ENCODE measurements around the gene PLAAT3. TPM values are rescaled to one million over a fixed set of nuclear protein-coding genes. Genes with fewer than 3 reads are reported as not detected.

PLAAT3 gene
- total RNA-seq, 2 donors from 2014 or later, result 31.8 to 42.4 TPM

DNA sequence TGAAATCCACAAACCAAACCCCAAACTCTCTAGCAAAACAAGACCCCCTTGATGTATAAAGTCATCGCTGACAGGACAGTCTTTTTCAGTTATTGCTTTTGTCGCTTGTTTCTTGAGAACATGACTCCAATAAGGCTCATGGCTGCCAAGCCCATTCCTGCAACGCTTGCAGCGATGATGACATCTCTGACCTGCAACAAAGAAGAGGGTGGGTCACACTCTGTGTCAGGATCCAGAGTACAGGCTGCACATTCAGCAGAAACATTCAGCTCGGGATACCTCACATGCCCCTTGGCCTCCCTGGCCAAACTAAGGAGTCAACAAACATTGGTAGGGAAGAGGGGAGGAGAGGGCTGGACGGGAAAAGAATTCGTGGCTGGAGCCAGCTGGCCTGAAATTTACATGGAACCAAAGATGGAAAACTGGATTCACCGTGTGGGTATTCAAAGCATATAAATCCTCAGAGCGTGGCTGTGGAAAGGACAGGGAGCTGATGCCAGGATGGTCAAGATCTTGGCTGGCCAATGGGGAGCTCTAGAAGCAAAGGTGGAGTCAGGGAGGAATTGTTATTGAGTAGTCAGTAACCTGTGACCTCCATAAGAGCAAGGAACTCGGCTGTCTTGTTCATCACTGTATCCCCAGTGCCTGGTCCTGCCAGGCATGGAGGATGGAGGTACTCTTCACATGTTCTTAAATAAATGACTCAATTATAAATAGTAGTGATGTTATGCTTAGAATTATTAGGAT lies 39.2 kb downstream of the PLAAT3 start:
- intact Hi-C loops (cut with DNase I), result no loop called here

DNA sequence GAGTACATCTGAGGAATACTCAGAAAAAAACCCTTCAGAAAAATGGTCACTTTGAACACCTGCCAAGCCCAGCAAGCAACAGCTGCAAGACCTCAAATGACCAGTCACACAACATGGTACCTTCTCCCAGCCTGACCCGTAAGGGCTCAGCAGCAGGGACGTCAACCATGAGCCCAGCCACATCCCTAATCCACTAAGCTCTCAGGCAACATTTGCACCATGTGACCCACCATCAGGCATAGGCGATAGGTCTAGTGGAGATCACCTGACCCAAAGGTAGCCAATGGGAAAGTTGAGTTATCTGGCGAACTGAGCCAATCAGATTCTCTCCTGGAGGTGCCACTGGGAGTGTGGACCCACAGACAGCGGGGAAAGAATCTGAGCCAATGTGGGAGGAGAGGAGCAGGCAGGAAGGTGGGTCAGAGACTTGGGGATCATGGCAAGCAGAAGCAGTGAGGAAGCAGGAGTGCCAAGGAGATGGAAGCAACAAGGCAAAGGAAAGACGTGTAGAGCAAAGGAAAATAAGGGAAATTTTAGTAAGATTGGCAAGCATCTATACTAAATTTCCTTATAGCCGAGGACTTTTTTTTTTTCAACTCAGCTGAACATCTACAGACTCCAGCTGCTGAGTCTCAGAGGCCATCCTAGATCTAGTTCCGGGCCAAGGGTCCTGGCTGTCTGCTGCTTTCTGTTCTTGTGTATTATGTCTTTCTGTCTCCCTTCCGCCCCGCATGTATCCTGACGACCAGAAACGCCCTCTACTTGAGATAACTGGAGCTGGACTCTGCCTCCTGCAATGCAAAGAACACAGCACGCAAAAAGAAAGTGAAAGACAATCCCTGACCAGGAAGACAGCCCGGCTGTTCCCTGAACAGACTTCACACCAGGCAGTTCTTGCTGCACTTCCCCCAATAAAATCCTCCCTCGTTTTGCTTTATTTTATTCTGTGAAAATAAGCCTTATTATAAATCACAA lies 40.1 kb downstream of the PLAAT3 start:
- intact Hi-C loops (cut with DNase I), result no loop called here
- DNase-seq (ENCODE audit: low spot score), result no peak

More for the DNA sequence above, 39.2 kb downstream of the PLAAT3 start:
- DNase-seq (ENCODE audit: low spot score), result no peak

GRCh38 chr11:63572026-63572688 lies 42.1 kb downstream of the PLAAT3 start:
- DNase-seq (ENCODE audit: low spot score), result no peak
- intact Hi-C loops (cut with DNase I), result no loop called here

DNA sequence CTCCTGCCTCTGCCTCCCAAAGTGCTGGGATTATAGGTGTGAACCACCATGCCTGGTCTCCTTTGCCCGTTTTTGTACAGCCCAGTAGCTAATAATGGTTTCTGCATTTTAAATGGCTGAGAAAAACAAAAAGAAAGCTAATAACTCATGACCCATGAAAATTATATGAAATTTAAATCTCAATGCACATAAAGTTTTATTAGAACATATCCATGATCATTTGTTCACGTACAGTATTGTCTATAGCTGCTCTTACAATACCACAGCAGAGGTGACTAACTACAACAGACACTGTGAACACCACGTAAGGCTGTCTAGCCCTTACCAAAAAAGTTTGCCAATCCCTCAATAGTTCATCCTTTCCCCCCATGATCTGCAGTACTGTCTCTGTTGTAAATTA lies 44.7 kb downstream of the PLAAT3 start:
- no peak for DNase-seq (ENCODE audit: low spot score)
- intact Hi-C loops (cut with DNase I), result no loop called here

GRCh38 chr11:63567044-63567840 lies 47.0 kb downstream of the PLAAT3 start:
- DNase-seq (ENCODE audit: low spot score), result no peak
- intact Hi-C loops (cut with DNase I), result no loop called here

GRCh38 chr11:63564784-63565350 lies 49.4 kb downstream of the PLAAT3 start:
- DNase-seq (ENCODE audit: low spot score), result no peak
- intact Hi-C loops (cut with DNase I), result no loop called here

GRCh38 chr11:63564056-63564774 lies 50.0 kb downstream of the PLAAT3 start:
- intact Hi-C loops (cut with DNase I), result no loop called here
- no peak for DNase-seq (ENCODE audit: low spot score)

GRCh38 chr11:63563201-63564055 lies 50.8 kb downstream of the PLAAT3 start, which contains the start of gene PLAAT2:
PLAAT2 (minus strand) TSS chr11:63563379; CDS start chr11:63563324, 55 bp downstream.
- DNase-seq (ENCODE audit: low spot score), result no peak
- intact Hi-C loops (cut with DNase I), result no loop called here

- intact Hi-C loops (cut with DNase I), result no loop called here
- DNase-seq (ENCODE audit: low spot score), result no peak
Measured at GRCh38 chr11:63560506-63561180, 53.6 kb downstream of the PLAAT3 start.

DNA sequence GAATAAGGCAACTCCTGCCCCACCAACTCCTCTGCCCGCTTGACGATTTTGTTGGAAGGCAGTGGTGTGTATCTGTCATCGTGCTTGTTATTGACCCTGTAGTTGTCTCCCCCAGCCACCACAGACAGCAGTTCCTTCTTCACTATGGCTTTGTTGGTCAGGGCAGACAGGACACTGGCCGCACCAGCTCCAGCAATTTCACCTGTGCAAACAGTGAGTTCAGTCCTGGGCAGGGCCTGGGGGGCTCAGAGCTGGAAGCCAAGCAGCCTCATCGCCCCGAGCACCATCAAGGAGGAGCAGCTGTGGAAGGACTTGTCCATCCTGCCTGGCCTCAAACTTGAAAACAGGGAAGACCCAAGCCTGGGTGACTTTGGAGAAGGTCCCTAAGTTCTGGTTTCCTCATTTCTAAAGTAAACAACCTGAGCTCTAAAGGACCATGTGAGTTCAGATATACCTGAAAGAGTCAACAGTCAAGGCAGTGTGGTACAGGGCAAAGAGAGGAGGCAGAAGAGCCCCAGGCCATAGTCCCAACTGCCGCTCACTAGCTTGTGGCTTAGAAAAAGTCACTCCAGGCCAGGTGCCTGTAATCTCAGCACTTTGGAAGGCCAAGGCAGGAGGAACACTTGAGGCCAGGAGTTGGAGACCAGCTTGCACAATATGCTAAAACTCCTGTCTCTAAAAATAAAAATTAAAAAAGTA lies 55.6 kb downstream of the PLAAT3 start:
- intact Hi-C loops (cut with DNase I), result no loop called here
- DNase-seq (ENCODE audit: low spot score), result no peak

DNA sequence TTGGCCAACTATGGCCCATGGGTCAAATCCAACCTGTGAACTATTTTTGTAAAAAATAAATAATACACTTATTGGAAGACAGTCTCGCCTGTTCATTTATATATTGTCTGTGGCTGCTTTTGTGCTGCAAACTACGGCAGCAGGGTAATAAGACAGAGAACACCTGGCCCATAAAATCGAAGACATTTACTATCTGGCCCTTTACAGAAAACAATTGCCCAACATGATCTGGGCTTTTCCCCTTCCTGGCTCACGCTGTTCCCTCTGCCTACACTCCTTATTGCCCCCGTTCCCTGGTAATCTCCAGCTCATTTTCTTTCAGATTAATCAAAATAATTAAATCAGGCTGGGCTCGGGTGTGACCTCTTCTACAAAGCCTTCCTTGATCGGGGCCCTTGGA lies 56.7 kb downstream of the PLAAT3 start:
- intact Hi-C loops (cut with DNase I), result no loop called here

DNA sequence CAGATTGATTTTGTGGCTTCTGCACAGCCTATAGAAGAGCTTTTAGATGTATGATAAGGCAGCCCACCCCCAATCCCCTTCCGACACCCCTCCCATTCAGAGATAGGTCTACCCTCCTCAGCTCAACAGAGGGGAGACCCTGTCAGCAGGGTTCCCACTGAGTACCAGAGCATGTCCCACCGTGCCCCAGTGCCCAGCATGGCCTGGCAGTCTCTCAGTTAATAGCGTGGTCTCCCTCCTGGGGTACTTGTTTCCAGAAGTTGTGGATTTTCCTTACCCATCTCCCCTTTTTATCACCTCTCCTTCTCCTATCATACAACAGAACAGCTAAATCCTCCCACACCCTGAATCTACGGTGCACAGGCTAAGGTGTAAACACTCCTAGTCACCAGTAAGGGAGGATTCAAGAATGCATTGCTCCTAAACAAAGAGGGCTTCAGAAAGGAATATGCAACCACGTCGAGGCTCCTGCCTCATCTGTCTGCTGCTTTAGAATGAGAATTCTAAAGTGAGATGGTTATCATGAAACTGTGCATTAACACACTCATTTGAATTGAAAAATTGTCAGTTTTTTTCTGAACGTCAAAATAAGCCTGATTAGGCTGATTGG lies 57.7 kb downstream of the PLAAT3 start:
- intact Hi-C loops (cut with DNase I), result no loop called here
- no peak for DNase-seq (ENCODE audit: low spot score)

More for the DNA sequence above, 56.7 kb downstream of the PLAAT3 start:
- no peak for DNase-seq (ENCODE audit: low spot score)

GRCh38 chr11:63554877-63555223 lies 59.4 kb downstream of the PLAAT3 start:
- intact Hi-C loops (cut with DNase I), result no loop called here
- DNase-seq (ENCODE audit: low spot score), result no peak

DNA sequence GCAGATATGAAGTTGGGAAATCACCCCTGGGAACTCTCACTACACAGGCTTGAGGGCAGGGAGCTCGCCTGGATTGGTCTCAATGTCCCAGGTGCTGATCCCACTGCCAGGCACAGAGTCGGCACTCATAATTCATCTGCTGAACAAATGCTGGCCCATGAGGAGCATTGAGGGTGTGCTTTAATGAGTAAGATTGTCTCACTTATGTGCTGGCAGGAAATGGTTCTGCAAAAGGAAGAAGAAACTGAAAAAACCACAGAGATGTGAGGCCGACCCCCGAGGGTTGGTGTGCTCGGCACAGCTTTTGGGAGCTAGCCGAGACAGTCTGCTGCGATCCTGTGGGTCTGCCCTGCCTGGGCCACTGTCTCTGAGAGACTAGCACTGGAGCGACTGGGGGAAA lies 60.5 kb downstream of the PLAAT3 start:
- DNase-seq (ENCODE audit: low spot score), result no peak

GRCh38 chr11:63552921-63553320 lies 61.3 kb downstream of the PLAAT3 start:
- intact Hi-C loops (cut with DNase I), result no loop called here
- DNase-seq (ENCODE audit: low spot score), result no peak

More for the DNA sequence above, 60.5 kb downstream of the PLAAT3 start:
- intact Hi-C loops (cut with DNase I), result no loop called here

- DNase-seq (ENCODE audit: low spot score), result no peak
- intact Hi-C loops (cut with DNase I), result no loop called here
Measured at GRCh38 chr11:63551889-63552266, 62.4 kb downstream of the PLAAT3 start.
